ENCODE measurements around the gene MAPK10. TPM values are rescaled to one million over a fixed set of nuclear protein-coding genes. Genes with fewer than 3 reads are reported as not detected.
"Not testable (repeated sequence)": the region's sequence is repeated elsewhere in the genome, so short reads cannot be mapped to it uniquely, and the experiment has no call there.

Gene MAPK10
- total RNA-seq, 1 donor from 2014 or later = 177 TPM

DNA sequence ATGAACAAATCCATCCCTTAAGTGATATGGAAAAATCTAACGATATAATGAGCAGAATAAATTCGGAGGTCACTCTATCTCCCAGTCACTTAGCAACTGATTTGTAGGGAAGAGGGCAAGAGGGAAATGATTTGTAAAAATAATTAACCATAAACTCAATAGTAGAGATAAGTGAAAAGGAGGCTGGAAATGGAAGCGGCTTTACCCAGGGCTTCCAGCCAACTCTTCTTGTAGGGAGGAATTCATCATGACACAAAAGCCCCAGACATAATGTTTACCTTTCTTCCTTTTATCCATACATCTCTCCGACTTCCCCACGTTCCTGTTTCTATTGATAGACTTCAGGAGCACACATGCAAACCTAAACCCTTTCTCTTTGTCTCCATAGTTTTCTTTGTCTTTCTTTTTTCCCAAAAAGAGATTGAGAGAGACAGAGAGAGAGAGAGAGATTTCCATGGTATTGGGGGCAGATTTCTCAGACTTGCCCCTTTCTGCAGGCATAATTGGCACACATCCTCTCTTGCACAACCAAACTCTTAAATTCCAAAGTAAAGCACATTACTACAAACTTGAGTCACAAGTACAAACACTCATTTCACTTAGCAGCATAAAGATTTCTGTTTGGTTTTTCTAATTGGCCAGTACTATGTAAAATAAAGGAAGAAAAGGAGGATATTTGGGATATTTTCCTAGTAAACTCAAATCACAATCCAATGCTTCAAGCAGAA is 140.9 kb downstream of the MAPK10 start:
- DNase-seq (ENCODE audit: low spot score in 2 of 2) = no peak
- FAIRE-seq = no peak

GRCh38 chr4:86203176-86203575 is 156.7 kb downstream of the MAPK10 start:
- DNase-seq (ENCODE audit: low spot score in 2 of 2) (no peak), FAIRE-seq (no peak)

DNA sequence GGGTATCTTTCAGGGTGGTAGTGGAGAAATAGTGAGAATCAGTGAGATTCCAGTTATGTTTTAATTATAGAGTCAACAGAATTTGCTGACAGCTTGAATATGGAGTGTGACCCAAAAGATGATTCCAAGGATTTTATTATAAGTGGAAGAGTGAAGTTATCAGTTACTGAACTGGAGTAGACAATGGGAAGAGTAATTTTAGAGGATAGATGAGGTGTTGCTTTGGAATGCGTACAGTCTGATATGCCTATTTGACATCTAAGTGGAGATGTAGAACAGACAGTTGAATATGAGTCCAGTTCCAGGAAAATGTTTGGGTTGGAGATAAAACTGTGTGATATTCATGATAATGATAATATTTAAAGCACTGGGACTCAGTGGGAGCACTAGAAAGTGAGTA is 174.2 kb downstream of the MAPK10 start:
- FAIRE-seq (no peak), DNase-seq (ENCODE audit: low spot score in 2 of 2) (no peak)

- no peak for FAIRE-seq
- DNase-seq (ENCODE audit: low spot score in 2 of 2) = no peak
These were observed 175.0 kb downstream of the MAPK10 start for GRCh38 chr4:86184901-86185285.

DNA sequence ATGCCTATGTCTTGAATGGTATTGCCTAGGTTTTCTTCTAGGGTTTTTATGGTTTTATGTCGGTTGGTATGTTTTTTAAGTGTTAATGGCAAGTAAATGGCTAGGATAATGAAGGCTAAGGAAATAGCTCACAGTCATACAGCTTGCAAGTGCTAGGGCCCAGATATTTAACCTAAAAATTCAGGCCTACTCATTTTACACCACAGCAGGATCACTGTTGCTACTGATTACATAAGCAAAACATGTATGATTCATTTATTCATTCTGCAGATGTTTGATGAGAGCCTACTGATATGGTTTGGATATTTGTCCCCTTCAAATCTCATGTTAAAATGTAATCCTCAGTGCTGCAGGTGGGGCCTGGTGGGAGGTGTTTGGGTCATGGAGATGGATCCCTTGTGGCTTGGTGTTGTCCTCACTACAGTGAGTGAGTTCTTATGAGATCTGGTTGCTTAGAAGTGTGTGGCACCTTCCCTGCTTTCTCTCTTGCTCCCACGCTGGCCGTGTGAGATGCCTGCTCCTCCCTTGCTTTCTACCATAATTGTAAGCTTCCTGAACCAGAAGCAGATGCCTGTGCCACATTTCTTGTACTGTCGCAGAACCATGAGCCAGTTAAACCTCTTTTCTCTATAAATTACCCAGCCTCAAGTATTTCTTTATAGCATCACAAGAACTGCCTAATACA is 175.5 kb downstream of the MAPK10 start:
- no peak for FAIRE-seq
- no peak for DNase-seq (ENCODE audit: low spot score in 2 of 2)

DNA sequence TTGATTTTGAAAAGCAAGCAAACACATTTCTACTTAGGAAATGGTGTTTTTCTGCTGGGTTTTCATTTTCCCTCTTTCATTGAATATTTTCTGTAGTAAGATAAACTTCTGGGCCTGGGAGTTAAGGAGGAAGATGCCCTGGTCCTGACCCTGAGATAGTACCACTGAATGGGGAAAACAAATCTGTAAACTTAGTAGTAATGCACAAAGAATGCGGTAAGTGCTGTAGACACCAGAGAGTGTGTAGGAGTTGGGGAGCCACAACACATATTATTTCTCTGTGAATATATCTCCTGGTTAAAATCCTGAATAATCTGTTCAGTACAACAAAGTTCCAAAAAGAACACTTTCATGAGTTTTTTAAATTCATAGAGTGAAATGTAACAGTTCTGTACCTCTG is 178.3 kb downstream of the MAPK10 start:
- DNase-seq (ENCODE audit: low spot score in 2 of 2) (no peak), FAIRE-seq (no peak)

- FAIRE-seq = no peak
- DNase-seq (ENCODE audit: low spot score in 2 of 2) = no peak
These were observed 181.6 kb downstream of the MAPK10 start for GRCh38 chr4:86178211-86178610.

DNA sequence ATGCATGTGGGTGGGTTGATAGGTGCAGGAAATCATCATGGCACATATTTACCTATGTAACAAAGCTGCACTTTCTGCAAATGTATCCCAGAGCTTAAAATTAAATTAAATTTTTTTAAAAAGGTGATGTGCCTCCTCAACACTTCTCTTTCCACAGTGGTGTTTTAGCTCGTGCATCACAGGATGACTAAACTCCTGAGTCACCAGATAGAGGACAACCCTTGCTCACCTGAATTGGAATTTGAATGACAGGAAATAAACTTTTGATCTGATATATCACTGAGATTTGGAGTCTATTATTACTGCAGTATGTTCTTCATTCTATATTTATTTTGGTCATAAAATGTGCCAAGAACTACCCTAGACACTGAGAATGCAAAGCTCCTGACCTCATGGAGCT is 185.3 kb downstream of the MAPK10 start:
- FAIRE-seq (no peak), DNase-seq (ENCODE audit: low spot score in 2 of 2) (no peak)

- not testable (repeated sequence) for DNase-seq (ENCODE audit: low spot score in 2 of 2); FAIRE-seq
These were observed 191.5 kb downstream of the MAPK10 start for GRCh38 chr4:86168335-86168734.

GRCh38 chr4:86160426-86160825 is 199.4 kb downstream of the MAPK10 start:
- DNase-seq (ENCODE audit: low spot score in 2 of 2) (no peak), FAIRE-seq (no peak)

DNA sequence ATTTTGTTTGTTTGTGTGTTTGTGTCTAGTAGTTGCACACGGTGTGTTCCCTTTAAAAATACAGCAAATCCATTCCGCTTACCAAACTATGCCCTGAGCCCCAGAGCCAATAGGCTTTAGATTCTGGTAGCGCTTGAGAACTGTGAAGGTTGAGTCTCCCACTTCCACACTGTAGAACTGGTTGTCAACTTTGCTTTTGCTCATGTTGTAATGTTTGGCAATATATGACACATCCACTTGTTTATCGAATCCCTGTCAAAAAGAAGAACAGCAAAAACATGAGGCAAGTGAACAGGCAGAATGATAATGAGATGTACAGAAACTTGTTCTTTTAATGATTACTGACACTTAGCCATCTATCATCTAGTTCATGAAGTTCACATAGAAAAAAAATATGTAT is 200.6 kb downstream of the MAPK10 start:
- DNase-seq (ENCODE audit: low spot score in 2 of 2) = no peak
- no peak for FAIRE-seq

GRCh38 chr4:86156531-86156930 is 203.3 kb downstream of the MAPK10 start:
- no peak for DNase-seq (ENCODE audit: low spot score in 2 of 2)
- FAIRE-seq = no peak

DNA sequence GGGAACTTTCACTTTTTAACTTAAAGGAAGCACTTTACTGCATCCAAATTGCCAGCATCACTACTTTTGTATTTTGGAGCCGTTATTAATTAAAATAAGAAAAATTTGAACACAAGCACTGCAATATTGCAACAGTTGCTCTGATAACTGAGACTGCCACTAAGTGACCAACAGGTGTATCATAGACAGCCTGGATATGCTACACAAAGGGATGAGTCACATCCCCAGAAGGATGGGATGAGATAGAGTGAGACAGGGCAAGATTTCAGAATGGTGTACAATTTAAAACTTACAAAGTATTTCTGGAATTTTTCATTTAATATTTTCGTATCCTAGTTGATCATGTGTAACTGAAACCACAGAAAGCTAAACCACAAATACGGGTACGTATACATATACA is 204.1 kb downstream of the MAPK10 start:
- DNase-seq (ENCODE audit: low spot score in 2 of 2) (no peak), FAIRE-seq (no peak)

DNA sequence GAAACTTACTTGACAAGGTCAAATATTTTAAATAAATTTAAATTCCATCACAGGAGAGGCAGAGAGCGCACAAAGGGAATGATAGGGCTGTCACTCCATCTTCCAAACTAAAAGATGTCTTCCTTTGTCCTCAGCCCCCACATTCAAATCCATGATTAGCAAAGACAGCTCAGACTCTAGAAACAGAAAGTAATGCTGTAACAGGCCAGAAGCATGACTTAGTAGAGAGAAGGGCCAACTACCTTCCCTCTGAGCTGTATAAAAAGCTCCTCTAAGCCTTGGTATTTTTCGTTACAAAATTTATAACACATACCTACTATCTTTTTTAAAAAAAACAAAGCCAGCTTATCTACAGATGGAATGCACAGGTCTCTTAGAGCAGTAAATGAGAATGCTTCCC is 207.4 kb downstream of the MAPK10 start:
- DNase-seq (ENCODE audit: low spot score in 2 of 2) (no peak), FAIRE-seq (no peak)

DNA sequence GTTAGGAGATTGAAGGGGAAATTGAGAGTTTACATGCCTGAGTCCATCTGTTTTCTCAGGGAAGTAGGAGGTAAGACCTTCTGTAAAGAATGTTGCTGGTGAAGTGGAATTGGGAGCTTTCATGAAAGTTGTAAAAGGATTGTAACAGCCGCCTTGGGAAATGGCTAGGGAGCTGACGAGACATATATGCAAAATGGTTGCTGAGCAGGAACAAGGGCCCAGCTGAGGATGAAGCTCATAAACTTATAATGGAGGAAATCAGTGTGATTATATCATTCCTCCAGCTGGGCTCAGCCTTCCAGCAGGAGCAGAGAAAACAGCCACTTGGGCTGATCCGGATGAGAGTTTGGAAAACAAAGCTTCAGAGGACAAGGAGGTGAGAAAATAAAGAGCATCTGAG is 208.7 kb downstream of the MAPK10 start:
- FAIRE-seq (no peak), DNase-seq (ENCODE audit: low spot score in 2 of 2) (no peak)

DNA sequence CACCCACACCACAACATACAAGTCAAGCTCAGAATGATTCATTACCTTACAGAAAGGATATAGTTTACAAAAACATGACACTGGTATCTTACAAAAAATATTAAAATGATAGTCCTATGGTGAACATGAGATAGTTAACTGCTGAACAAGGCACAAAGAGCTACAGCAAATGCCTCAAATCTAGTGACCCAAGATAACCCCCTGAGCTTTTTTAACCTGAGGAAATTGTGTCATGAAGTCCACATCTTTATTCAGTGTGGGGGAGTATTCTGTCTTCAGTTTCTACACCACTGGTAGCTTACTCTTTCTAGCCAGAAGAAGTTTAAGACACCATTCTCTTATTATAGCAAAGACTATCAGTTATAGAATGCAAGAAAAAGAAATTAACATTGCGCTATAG is 218.7 kb downstream of the MAPK10 start:
- FAIRE-seq (no peak), DNase-seq (ENCODE audit: low spot score in 2 of 2) (no peak)

- FAIRE-seq (no peak), DNase-seq (ENCODE audit: low spot score in 2 of 2) (no peak)
These were observed 227.4 kb downstream of the MAPK10 start for GRCh38 chr4:86132468-86132867.

GRCh38 chr4:86131456-86131855 is 228.4 kb downstream of the MAPK10 start:
- no peak for FAIRE-seq

GRCh38 chr4:86130160-86130933 is 229.5 kb downstream of the MAPK10 start:
- FAIRE-seq (no peak), DNase-seq (ENCODE audit: low spot score in 2 of 2) (no peak)

More at GRCh38 chr4:86131456-86131855, 228.4 kb downstream of the MAPK10 start:
- no peak for DNase-seq (ENCODE audit: low spot score in 2 of 2)

- no peak for FAIRE-seq
- no peak for DNase-seq (ENCODE audit: low spot score in 2 of 2)
These were observed 230.3 kb downstream of the MAPK10 start for GRCh38 chr4:86129546-86129945.

DNA sequence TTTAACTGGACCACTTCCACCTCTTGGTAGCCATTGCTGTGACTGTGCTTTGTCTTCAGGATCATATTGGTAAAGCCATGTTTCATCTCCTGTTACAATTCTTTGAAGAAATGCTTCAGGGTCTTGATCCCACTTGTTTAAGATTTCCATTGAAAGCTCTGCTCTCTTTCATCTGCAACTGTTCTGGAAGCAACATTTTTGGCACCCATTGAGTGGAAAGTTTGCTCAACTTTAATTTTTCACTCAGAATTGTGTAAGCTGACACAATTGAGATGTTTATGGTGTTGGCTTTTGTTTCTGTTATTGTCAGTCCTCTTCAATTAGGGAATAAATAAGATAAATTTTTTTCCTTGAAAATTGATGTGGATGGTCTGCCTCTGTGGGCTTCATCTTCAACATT is 237.4 kb downstream of the MAPK10 start:
- DNase-seq (ENCODE audit: low spot score in 2 of 2) (no peak), FAIRE-seq (no peak)

Measured in frontal cortex (tissue), 4 donors.